OCI-LY7 (cell line): ENCODE measurements around the gene PMVK.

Experiments used
- CTCF ChIP-seq: fragments of 200-600 bp; sonication (generic); conservative IDR thresholded peaks from 2 replicates; pipeline ENCODE4 v1.5.1; 2014; ENCODE audit warnings: mild to moderate bottlenecking, antibody characterized with exemption, low read length, moderate library complexity, mixed read lengths
- EZH2phosphoT487 ChIP-seq: fragments of 200-600 bp; sonication (generic); IDR thresholded peaks from 2 replicates; pipeline ENCODE4 v1.6.1; 2018; ENCODE audit warnings: low read depth, borderline replicate concordance, mild to moderate bottlenecking, mixed run types, antibody characterized with exemption, low read length, moderate library complexity, mixed read lengths

- TF ChIP-seq CTCF: no peak
- no peak for TF ChIP-seq EZH2phosphoT487
Measured at GRCh38 chr1:154960446-154961136, 24.1 kb upstream of the PMVK start.
